Measurements from ENCODE around the gene TIMM29.

DNA sequence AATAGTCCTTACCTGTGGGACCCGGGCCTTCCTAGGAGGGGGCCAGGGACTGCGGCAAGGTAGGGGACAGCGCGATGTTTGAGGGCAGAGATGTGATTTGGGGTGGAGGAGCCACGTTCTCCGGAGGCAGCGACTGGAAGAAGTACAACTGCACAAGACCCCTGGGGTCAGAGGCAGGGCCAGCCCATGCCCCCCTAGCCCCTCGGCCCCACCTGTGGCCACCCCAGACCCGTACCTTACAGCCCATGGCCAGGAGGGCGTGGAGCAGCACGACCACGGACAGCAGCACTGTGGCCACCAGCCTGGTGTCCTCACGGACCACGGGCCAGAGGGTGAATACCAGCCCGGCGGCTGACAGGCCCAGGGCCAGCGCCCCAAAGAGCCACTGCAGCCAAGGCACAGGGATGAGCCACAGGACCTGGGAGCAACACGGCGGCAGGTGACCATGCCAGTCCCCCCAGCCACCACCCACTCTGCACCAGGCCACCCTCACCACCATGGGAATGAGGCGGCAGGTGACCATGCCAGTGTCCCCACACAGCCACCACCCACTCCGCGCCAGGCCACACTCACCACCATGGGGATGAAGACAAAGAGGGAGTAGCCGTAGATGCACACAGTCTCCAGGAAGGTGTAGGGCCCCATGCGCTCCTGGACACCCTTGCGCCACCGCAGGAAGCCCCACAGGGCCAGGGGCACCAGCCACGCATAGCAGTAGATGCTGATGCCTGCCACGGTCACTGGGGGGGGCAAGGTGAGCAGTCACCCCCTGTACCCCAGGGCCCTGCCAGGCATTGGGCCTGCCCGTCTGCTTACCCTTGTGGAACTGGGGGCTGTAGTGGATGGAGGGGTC is 5.1 kb upstream of the TIMM29 start:
- TF ChIP-seq POLR2AphosphoS5 (IDR thresholded peaks at IDR 0.05; ENCODE audit: low read depth, low read length) (no peak), POLR2A (IDR thresholded peaks at IDR 0.05; ENCODE audit: low read depth, low read length) (no peak; the same call in 1 of the 2 replicates)
